HG03565 (cell line): Measurements from ENCODE around the gene SRSF5.

Source experiments
- ATAC-seq: cut with Tn5 transposase; IDR thresholded peaks from one replicate; pipeline ENCODE4 v1.9.1; 2021; ENCODE audit warnings: mild to moderate bottlenecking, moderate library complexity; ENCODE audit not compliant: unreplicated experiment

Gene SRSF5

DNA sequence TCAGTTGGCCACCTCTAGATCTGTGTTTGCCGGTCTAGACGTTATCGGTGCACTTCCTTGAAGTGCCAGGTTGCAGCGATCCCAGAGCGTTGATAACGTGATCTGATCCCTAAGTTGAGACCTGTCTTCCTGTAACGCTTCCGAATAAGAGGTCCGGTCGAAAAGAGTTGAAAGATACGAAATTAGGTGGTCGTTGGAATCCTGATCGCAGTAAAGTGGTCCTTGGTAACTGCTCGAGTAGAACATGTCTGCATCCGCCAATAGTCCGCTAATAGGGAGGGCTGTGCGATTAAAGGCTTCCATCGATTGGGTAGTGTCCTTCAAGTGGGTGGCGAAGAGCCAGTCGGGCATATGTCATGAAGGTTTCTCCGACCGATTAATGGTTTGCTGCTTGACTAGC, 2.7 kb downstream of the SRSF5 start:
- ATAC-seq: no peak

DNA sequence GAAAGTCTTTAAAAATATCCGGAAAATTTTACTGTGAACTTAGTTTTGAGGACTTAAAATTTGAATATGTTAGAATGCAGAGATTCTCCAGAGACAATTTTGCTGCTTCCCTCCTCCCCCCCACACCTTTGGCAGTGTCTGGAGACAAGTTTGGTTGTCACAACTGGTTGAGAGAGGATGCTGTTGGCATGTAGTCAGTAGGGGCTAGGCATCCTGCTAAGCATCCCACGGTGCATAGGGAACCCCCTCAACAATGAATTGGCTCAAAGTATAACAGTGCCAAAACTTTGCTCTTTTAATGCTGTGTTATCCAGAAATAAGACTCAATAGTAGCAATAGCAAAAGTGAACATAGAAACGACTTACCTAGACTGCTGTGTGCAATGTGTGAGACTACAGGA, 3.6 kb downstream of the SRSF5 start:
- no peak for ATAC-seq

- no peak for ATAC-seq
Measured at GRCh38 chr14:69771136-69771535, 4.2 kb downstream of the SRSF5 start.

GRCh38 chr14:69772082-69773017, 5.4 kb downstream of the SRSF5 start:
- ATAC-seq: no peak

DNA sequence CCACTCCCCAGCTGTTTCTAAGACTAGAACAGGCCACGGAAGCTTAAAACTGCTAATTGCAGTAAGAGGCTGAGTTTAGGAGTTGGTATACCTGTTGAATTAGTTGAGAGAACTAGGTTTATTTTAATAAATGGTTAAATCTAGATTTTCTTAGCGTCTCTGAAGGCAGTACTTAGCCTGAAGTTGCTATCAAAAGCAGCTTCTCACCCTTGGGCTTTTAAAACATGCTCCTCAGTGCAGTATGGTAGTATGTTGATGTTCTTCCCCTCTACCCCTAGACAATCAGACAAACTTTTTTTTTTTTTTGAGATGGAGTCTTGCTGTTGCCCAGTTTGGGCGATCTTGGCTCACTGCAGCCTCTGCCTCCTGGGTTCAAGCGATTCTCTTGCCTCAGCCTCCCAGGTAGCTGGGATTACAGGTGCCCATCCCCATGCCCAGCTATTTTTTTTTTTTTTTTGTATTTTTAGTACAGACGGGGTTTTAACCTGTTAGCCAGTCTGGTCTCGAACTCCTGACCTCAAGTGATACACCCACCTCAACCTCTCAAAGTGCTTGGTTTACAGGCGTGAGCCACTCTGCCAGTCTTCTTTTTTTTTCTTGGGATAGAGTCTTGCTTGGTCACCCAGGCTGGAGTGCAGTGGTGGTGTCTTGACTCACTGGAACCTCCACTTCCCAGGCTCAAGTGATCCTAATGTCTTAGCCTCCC, 6.8 kb downstream of the SRSF5 start:
- ATAC-seq: no peak

DNA sequence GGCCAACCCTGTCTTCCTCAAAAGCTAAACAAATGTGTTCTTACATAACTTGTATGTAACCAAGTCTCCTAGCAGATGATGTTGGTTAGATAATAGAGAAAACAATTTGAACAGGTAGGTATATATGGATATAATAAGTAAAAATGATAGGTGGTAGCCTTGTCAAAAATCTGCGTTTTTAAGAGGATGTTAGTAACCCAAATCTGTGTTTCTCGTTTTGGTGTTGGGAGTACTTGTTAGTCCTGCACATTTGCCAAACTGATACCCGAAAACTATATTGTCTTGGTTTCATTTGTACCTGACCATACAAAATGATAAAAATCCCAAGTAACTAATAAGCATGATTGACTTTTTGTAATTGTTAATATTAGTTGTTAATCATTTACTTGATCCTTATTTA, 8.1 kb downstream of the SRSF5 start:
- ATAC-seq: no peak

- no peak for ATAC-seq
Measured at GRCh38 chr14:69776875-69777453, 10.0 kb downstream of the SRSF5 start.

DNA sequence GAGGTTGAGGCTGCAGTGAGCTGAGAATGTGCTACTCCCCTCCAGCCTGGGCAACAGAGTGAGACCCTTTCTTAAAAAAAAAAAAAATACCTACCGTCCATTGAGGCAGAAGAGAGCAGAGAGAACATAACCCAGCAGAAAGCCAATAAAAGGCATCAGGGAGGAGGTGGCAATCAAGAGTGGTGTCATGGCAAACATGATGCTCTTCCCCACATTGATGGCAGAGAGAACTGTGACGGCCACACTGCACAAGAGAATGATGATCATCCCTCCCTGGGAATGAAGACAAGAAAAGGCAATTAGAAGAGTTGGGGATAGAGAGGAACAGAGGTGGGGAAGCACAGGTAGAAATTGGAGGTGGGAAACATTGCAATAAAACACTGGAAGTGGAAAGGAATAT, 12.1 kb downstream of the SRSF5 start:
- ATAC-seq: no peak

DNA sequence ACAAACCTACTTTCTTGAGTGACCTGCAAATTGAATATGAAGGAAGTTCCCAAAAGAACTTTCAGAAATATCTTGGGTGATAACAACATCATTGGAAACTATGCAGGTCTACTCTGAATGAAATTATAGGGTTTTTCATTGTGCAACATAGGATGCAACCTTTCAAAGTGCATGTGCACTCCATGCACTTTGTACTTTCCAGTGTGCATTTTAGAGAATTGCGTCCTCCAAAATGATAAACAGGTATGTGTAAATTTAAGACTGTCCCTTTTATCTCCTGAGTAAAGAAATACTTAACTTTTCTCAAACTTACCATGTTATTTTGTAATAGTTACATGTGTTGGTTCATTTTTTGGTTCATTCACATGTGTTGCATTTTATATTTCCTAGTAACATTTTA, 13.2 kb downstream of the SRSF5 start:
- ATAC-seq: no peak

DNA sequence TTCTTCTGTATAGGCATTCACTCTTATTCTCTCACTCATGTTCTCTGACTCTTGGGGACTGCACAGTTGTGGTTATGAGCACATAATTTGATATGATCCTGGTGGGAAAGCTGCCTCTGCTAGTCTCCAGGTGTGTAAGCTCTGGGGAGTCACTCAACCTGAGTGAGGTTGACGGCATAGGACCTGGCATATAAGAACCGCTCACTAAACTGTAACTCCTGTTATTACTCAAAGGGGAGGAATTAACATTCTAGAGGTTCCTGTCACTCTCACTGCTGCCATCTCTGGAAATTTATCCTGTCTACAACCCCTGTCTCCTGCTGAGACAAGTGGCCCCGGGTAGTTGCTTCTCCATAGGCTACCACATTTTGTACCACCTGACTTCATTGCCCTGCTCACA, 14.0 kb downstream of the SRSF5 start:
- ATAC-seq: no peak

DNA sequence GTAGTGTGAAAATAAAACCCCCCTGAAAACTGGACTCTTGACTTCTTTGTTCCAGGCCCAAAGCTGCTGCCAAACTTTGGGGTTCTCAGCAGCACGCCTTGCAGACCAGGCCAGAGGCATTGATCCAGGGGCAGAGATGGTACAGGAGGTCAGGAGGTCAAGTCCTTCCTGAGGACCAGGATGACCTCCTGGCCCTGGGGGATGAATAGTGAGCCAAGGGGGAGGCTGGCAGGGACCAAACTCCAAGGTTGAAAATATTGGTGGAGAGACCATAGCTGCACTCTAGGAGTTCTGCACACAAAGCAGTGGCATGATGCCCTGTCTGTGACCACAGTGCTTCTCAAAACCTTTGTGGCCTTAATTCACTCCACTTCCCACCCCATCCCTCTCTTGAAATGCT, 18.0 kb downstream of the SRSF5 start:
- ATAC-seq: no peak

DNA sequence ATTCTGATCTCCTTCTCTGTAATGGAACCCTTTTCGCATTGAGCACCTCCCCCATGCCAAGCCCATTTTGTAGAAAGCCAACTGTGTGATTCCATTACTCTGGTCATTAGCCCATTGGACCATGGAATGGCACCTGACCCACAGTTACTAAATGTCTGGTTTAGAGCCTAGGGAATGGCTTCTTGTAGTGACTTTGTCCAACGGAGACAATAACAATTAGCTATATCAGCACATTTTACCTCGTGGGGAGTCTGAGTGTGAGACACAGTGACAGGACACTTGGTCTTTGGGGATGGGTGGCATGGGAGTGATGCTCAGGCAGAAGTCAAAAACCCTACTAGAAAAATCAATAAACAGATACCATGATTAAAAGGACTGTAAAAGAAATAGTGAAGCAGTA, 19.7 kb downstream of the SRSF5 start:
- ATAC-seq: no peak

- no peak for ATAC-seq
Measured at GRCh38 chr14:69789118-69789640, 22.2 kb downstream of the SRSF5 start.

GRCh38 chr14:69792887-69793421, 26.0 kb downstream of the SRSF5 start:
- ATAC-seq: no peak

GRCh38 chr14:69794791-69795190, 27.8 kb downstream of the SRSF5 start:
- no peak for ATAC-seq

DNA sequence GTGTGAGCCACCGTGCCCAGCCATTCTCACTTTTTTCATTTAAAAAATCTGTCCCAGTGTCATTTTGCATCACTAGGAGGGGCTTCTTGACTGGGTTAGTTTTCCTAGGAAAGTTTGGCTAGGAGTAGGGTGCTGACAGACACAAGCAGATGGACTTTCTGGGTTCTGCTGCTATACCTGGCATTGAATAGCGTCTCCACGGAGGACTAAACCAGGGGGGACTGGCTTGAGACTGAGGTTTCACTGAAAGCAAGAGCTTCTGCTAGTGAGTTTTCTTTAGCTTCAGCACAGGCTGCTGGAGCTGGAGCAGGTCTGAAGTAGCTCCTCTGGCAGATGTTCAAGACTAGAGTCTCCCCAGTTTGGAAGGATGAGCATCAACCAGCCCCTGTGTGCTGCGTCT, 28.7 kb downstream of the SRSF5 start:
- no peak for ATAC-seq

DNA sequence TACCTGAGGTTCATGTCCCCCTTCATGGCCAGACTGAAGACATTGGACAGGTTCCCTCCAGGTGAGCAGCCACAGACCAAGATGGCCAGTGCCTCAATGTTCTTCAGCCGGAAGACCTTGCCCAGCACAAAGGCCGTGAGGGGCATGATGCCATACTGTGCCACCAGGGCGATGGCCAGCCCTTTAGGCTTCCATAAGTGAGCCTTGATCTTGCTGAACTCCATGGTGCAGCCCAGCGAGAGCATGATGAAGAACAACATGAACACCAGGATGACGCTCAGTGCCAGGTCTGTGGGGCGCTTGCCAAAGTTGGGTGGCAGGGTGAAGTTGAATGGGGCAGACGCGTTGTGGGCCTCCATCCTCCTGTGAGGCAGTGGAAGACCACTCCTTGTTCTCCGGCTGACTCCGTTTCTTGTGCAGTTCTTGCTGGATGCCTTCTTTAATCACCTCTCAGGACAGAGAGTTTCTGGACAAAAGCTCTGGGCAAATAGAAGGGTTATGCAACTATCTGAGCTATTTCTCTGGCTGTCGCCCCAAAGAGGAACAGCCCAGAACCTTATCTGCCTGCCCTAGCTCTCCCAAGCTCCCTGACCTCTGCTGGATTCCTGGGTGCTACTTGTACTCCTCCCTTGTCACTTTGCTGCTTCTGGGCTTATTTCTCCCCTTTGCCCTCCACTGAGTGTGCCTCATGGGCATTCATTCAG, 30.0 kb downstream of the SRSF5 start, which contains the start of gene SLC10A1:
Gene SLC10A1, minus strand, starts transcription at position 445 of the 704 bp plus-strand sequence. Its CDS starts 86 bp downstream, at position 359.
- no peak for ATAC-seq

GRCh38 chr14:69797573-69798338, 30.8 kb downstream of the SRSF5 start:
- ATAC-seq: no peak

DNA sequence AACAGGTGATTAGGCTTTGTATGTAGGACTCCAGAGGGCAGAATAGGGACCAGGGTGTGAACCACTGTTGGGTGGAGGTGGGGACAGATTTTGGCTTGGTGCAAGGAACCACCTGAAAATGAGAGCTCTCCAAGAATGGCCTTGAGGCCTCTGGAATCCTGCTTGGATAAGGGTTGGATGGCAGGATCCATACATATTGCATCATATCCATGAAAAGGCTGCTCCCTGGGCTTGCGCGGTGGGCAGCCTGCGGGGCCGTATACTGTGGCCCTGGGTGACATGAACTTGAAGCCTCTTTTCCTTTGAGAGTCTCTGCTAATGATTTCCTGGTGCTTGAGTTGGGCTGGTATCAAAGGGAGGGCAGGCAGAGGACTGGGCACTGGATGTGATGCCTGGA, 31.4 kb downstream of the SRSF5 start:
- no peak for ATAC-seq

DNA sequence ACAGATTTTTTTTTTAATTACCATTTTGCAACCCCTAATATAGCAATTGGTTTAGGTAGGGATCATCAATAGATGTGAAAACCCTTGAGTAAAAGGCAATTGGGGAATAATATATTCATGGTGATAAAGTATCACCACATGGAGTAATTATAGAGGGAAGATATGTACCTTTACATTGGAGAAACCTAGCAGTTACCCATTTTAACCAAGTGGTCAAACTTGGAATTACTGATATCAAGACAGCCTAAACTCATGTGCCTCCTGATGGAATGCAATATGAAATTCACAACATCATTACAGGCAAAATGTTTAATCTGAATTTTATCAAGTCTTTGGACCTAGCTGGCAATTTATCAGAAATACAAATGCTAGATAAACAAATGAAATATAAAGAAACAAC, 36.8 kb downstream of the SRSF5 start:
- ATAC-seq: no peak
